HG03196 (cell line): ENCODE data around the gene EPN1.
A peak's percentile ranks its signal among the peaks of the same experiment; 100 is the strongest.

Experiments
- ATAC-seq: cut with Tn5 transposase; IDR thresholded peaks from one replicate; pipeline ENCODE4 v1.9.1; 2021; ENCODE audit not compliant: unreplicated experiment

Gene EPN1

DNA sequence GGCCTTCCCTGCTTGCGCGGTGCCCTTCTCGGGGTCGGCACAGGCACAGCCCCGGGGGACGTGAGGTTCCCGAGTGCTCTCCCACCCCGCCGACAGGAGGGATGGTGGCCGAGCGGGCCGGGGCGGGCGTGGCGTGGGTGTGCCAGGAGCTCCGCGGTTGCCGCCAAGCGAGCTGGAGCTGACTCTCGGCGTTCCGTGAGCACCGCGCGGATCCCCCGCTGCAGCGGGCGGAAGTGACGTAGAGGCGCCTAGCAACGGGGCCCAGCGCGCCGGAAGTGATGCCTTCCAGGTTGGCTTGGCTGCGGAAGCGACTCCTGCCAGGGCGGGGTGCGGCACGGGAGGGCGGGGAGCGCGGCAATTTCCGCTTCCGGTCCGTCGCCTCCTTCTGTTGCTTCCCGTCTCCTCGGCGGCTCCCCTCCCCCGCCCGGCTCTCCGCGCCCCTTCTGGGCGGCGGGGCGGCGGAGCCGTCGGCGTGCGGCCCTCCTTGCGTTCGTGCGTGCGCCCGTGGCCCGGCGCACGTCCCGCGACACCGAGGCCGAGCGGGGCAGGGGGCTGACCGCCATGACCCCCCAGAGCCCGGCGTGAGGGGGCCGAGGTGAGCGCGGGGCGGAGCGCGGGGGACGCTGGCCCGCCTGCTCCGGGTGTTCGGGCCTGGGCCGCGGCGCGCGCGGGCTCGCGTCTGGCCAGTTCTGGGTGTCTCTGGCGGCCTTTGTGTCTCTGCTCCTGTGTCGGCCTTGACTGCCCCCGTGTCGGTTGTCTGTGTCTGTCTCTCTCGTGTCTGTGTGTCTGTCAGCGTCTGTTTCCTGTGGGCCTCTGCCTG lies at the start of gene EPN1:
Gene EPN1 (plus strand): TSS at position 386 of the 820 bp plus-strand sequence. CDS start 3,402 bp downstream, outside the sequence.
- peak; percentile 59 for ATAC-seq

DNA sequence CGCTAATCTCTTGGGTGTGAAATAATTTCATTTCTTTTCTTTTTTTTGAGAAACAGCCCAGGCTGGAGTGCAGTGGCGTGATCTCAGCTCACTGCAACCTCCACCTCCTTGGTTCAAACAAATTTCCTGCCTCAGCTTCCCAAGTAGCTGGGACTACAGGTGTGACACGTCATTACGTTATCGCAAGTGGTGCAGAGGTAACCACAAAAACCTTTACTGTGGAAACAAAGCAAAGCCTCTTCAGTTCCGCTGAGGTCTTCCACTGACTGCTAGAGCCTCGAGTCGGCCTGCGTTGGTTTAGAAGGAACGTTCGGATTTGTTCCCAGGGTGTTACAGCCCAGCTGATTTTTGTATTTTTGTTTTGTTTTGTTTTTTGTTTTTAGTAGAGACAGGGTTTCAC lies 48.7 kb upstream of the EPN1 start:
- ATAC-seq, result no peak

DNA sequence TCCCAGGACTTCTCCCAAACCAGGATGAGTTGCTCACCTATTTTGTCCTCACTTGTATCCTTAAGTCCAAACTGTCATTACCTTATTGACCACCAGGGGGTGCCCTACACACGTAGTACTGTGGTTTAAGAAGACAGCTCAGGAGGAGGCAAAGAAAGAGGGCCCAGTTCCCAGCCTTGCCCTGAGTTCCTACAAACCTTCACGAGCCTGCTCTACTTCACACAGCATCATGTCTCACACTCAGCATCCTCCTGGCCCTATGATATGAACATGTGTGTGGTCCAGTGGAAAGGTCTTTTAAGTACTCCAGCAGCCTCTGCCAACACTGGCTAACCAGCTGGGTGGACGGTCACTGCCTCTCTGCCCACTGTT lies 42.6 kb upstream of the EPN1 start:
- ATAC-seq, result no peak

DNA sequence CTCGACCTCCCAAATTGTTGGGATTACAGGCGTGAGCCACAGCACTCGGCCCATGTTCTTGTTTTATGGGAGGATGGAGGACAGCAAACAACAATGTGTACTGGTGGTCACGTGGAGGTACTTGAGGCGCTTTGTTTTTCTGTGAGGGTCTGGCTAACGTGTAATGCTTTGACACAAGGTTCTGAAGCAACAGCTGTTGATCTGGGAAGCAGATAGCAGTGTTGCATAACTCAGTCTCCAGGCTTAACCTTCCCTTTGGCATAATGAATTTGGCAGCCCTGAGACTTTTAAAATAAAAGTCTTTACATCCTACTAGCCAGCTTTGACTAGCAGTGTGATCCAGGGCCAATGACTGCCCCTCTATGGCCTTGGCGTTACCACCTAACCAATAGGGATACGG lies 41.2 kb upstream of the EPN1 start:
- ATAC-seq, result no peak

DNA sequence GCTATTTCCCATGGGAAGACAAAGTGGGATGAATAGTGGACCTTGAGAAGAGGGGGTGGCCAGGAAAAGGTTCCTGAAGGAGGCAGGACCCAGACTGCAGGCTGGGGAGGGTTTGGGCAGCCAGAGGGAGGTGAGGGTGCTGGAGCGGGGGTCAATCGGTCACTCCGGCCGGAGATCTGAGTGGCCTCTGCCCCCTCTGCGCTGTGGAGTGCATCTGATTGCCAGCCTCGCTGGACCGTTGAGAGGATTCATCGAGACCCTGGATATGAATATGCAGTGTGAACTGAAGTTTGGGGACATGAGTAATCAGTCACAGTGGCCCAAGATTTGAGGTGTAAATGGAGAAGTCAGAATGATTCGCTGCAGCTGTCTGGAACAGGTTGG lies 39.7 kb upstream of the EPN1 start:
- ATAC-seq, result no peak

DNA sequence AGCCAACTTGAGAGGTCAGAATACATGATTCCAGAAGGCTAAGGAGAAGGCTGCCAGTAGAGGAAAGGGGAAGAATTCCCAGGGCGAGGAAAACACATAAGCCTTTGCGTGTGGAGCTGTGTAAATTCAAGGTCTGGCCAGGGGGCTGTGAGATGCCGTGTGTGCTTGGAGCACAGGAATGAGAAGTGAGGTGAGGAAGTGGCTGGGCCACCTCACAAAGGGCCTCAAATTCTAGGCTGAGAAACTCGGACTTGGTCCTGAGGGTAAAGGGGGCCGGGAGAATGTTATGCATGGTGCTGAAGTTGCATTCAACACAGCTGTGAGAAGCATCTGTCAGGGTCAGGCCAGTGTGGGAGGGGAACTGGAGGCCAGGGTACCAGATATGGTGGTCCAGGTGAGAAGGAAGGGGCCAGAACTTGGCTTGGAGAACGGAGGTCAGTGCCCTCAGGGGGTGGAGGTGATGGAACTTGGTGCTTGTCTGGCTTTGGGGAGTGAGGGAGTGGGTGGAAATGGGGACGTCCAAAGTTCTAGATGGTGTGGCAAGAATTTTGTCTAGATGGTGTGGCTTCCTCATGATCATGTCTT lies 39.1 kb upstream of the EPN1 start:
- no peak for ATAC-seq

DNA sequence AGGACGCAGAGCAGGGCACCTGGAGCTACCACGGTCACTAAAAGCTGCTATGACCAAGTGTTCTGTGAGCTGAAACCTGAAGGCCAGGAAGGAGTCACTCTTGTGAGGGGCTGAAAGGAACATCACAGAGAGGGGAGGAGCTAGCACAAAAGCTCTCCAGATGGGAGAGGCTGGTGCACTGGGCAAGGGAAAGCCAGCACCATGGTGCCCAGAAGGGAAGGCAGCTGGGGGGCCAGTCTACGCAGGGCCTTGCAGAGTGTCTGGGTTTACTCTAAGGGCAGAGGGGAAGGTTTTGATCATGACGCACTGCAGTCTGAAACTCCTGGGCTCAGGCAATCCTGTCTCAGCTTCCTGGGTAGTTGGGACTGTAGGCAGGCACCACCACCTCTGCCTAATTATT lies 38.3 kb upstream of the EPN1 start:
- no peak for ATAC-seq

DNA sequence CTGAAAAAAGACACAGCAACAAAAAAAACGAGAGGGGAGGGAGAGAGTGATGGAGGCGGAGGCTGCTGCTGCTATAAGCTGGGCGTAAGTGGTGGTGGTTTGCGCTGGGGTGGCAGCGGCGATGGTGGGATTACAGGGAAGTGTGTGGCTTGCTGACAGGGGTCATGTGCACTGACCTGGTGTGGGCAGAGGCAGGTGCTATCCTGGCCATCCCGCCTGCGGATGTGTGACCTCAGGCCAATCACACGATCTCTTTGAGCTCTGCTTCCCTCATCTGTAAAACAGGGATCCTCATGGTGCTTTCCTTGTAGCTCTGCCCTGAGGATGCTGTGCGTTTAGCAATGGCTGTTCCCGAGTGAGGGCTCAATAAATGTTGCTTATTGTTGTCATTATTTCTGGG lies 37.5 kb upstream of the EPN1 start:
- ATAC-seq, result no peak

DNA sequence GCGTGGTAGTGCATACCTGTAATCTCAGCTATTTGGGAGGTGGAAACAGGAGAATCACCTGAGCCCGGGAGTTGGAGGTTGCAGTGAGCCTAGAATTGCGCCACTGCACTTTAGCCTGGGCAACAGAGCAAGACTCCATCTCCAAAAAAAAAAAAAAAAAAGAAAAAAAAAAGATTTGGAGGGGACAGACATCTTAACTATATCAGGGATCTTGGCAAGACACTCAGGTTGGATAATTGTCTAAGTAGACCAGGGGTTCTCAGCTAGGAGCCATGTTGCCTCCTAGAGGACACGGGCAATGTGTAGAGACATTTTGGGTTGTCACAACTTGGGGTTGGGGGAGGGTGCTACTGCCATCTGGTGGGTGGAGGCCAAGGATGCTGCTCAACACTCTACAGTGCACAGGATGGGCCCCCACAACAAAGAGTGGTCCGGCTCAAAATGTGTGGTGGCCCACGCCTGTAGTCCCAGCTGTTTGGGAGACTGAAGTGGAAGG lies 36.1 kb upstream of the EPN1 start:
- no peak for ATAC-seq

DNA sequence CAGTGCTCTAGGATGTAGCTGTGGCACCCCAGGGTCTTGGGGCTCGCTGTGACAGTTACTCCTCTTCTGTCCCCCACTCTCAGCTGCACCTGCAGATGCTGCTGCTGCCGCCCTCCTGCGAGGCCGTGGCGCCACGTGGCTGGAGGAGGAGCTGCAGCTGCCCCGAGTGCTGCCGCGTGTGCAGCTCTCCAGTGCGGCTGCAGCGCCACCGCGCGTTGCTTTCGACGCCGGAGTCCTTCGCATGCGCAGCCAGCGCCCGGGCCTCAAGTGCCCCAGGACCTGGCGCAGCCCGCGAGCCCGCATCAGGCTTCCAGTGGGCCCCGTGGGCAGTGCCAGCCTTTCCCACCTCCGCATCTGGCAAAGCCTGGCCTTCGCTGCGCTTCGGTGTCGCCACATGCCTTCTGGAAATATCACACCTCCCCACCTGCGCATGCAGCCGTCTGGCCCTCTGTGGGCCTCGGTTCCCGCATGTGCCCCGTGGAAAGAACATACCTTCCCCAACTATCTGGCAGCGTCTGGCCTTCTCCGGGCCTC lies 34.9 kb upstream of the EPN1 start:
- ATAC-seq, result no peak

DNA sequence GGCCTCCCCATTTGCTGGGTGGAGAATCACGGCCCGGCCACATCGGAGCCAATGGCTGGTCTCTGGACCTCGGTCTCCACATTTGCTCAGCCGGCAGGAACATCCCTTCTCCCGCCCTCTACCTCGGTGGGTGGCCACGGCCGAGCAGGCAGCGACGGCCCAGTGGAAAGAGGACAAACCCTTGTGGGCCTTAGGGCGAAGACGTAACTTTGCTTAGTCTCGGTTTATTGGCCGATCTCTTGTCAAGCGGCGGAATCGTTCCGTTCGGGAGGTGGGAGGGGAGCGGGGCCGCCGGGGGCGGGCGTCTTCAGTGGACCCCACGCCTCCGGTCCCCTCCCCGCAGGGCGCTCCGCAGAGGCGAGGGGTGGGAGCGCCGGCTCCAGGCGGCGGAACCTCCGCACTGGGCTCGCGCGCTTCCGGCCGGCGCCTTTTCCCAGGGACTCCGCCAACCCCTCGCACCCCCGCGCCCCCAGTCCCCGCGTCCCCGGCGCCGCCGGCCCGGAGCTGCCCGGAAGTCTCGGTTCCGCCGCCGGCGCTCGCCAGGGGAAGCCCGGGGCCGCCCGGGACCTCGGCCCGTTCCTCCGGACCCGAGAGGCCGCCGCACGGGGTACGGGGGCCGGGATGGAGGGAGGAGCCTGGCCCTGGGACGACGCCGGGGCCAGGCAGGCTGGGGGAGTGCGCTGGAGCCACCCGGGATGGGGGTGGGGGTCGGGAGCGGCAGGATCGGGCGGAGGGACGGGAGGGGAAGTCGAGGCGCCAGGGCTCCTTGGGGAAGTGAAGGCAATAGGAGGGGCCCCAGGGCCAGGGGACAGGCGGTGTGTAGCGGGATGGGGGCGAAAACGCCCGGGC lies 34.2 kb upstream of the EPN1 start, which contains the start of gene ZNF580:
Gene ZNF580 (plus strand): TSS at position 426 of the 849 bp plus-strand sequence. CDS start 1,507 bp downstream, outside the sequence.
- ATAC-seq, result no peak

DNA sequence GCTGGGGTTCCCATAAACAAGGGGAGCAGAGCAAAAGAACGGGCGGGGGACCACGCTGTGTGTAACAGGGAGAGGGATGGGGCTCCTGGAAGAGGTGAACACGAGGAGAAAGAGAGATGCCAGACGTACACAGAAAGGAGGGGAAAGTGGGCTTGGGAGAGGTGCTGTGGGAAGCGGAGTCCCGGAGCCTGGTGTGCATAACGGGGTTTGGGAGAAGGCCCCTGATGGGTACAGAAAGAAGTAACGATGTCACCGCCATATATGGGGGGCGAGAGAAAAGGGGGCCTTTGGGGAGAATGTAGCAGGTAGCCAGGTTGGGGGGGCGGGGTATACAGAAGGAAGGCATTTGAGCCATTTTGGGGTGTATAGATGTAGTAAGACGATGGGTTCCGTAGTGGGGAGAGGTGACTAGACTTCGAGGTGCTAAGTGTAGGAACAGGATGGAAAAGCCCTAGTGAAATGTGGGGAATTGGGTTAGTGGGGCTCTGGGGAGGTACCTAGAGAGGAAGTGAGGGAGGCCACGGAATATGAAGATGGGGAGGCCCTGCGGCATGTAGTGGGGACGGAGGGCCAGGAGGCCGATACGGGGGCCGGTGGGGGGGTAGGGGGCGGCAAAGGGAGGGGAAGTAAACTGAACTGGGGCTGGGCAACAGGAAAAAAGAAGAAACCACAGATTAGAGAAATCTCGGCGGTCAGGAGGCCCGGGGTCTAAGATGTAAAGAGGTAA lies 33.4 kb upstream of the EPN1 start:
- ATAC-seq, result no peak

DNA sequence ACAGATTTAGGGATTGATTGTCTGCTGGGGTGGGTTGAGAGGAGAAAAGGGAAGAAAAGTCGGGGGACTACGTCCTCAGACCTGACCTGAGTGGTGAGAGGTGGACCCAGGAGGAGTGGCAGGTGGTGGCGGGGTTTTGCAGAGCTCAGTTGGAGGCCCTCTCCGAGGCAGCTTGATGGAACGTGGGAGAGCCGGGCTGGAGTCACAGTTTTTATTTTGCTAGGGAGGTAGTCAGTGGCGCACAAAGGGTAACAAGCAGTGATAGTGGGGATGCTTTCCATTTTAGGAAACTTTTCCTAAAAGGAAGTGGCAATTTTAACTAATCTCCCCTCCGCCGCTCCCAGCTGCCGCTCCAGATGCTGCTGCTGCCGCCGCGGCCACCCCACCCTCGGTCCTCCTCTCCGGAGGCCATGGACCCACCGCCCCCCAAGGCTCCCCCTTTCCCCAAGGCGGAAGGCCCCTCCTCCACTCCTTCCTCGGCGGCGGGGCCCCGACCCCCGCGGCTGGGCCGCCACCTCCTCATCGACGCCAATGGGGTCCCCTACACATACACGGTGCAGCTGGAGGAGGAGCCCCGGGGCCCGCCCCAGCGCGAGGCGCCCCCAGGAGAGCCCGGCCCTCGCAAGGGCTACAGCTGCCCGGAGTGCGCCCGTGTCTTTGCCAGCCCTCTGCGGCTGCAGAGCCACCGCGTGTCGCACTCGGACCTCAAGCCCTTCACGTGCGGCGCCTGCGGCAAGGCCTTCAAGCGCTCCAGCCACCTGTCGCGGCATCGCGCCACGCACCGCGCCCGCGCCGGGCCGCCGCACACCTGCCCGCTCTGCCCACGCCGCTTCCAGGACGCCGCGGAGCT lies 32.6 kb upstream of the EPN1 start:
- no peak for ATAC-seq

DNA sequence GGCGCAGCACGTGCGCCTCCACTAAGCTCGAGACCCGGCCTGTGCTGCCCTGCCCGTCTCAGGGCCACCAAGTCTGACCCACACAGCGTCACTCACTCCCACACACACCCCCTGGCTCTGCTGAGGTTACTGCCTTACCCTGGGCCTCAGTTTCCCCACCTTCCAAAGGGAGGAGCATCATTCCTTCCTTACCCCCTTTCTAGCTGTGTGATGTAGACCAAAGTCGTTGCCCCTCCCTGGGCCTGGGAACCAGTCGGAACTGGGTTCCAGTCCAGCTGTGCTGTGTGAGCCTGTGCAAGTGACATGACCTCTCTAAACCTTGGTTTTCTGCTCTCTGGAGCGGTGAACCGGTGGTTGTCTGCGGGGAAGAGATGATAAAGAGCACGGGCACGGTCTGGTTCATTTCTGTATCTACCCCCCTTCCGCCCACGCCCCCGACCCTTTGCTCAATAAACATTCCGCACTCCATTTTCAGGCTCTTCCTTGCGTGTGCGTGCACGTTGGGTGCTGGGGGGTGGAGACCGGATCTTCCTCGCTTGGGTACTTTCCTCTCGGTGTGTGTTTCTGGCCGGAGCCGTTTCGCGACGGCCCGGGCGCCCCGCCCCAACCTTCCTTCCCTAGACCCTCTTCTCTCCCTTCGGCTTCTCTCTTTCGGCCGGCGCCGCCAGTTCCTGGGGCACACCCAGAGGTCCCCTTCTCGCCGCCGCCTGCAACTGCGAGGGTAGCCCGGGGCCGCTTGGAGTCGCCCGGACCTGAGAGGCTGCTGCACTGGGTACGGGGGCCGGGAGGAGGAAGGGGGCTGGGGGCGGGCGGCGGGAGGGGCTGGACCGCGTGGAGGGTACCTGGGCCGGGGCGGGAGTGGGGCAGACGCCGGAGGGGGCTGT lies 31.8 kb upstream of the EPN1 start, which contains the start of gene ZNF581:
Gene ZNF581 (plus strand): TSS at position 647 of the 884 bp plus-strand sequence. CDS start 923 bp downstream, outside the sequence.
- ATAC-seq, result no peak

DNA sequence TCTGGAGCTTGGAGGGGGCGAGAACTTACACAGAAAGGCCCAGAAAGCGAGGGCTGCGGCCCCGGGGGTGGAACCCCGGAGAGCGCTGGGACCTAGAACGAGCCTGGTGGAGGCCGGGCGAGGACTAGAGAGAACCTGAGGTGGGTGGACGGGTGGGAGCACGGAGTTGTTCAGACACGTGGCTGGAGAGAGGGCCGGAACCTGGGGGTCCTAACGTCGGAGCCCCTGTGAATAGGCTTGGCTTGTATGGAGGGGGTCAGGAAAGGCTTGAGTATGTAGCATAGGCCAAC lies 31.2 kb upstream of the EPN1 start:
- ATAC-seq, result no peak

DNA sequence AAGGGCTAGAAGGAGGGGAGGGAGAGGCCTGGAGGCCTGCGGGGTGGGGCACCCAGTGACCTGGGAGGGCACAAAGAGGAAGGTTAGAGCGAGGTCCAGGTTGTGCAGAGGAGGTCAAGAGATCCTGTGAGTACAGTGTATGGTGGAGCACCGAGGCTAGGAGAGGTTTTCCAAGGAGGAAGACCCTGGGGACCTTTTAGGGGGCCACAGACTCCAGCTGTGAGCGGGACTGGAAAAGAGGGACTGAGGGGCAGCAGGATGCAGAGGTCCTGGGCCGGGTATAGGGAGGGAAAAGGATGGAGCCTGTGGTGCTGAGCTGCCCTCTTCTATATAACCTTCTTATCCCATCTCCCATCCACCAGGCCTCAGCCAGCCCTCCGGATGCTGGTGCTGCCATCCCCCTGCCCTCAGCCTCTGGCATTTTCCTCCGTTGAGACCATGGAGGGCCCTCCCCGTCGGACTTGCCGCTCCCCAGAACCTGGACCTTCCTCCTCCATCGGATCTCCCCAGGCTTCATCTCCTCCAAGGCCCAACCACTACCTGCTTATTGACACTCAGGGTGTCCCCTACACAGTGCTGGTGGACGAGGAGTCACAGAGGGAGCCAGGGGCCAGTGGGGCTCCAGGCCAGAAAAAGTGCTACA lies 30.7 kb upstream of the EPN1 start:
- no peak for ATAC-seq

DNA sequence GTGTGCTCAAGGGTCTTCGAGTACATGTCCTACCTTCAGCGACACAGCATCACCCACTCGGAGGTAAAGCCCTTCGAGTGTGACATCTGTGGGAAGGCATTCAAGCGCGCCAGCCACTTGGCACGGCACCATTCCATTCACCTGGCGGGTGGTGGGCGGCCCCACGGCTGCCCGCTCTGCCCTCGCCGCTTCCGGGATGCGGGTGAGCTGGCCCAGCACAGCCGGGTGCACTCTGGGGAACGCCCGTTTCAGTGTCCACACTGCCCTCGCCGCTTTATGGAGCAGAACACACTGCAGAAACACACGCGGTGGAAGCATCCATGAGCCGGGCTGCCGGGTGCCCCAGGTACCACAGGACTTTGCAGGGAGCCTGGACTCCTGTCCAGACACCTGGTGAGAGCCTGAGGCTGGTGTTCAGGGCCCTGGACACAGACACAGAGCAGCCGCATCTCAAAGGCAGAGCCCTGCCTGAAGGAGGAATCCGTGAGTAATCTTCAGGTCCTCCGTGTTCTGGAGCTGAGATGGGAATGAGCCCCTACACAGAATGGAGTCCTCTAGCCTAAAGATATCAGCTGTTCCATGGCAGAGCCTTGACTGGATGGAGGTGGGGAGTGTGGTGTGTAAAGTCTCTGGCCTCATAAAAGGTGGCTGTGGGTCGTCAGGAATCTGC lies 30.0 kb upstream of the EPN1 start:
- ATAC-seq, result no peak

DNA sequence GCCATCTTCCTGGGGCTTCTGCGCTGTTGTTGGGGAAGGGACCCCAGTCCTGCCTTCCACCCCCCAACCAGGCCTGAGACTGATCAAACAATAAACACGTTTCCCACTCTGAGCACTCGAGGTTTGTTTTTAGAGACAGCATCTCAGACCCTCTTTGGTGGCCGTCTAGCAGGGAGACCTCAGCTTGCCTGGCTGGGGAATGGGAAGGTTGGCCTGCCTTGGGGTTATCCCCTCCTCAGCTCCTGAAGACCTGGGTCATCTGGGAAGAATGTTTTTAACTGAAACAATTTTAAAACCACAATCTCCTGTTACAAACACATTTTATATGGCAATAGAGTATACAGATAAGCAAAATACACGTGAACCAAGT lies 29.5 kb upstream of the EPN1 start:
- ATAC-seq, result no peak
